ENCODE data around the gene GPC3.

Gene GPC3

GRCh38 chrX:133933316-133933715 lies 52.1 kb downstream of the GPC3 start:
- Histone ChIP-seq H3K4me3 (ENCODE audit: low read depth in 1 of 2, low read length in 1 of 2) (no peak overlapping the region), H3K36me3 (no peaks in the 10 kb centered on the region), H3K4me1 (ENCODE audit: control insufficient read depth in 1 of 2, insufficient read depth in 1 of 2, low read depth in 1 of 2, low read length in 1 of 2) (no peaks in the 10 kb centered on the region), H3K9me3 (no peaks in the 10 kb centered on the region), H3K27me3 (no peaks in the 10 kb centered on the region), H3K27ac (no peak overlapping the region)
- no peak for TF ChIP-seq CTCF (IDR thresholded peaks at IDR 0.05)

DNA sequence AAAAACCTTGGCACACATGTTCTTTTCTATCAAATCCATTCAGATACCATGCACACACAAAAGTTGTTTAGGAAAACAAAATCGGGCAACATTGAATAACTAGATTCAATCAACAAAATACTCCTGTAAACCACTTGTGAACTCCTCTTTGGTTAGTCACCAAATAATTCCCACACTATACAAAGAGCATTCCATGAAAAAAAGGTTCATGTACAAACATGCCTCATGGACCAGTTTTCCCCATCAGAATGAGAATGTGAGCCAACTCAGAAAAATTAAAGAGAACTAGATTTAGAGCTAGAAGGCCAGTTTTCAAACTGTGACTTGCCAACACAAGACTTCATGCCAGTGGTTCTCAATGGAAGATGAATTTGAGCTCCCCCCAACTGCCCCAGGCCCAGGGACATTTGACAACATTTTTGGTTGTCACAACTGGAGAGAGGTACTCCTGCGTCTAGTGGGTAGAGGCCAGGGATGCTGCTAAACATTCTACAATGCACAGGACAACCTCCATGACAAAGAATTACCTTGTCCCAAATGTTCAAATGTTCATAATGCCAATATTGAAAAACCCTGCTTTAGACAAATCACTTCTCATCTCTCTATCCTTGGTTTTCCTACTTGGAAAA lies 55.4 kb downstream of the GPC3 start:
- no peaks in the 10 kb centered on the region for H3K36me3 ChIP-seq
- no peak overlapping the region for H3K27ac ChIP-seq
- no peaks in the 10 kb centered on the region for H3K9me3 ChIP-seq
- no peak overlapping the region for H3K4me3 ChIP-seq (ENCODE audit: low read depth in 1 of 2, low read length in 1 of 2)
- no peaks in the 10 kb centered on the region for H3K4me1 ChIP-seq (ENCODE audit: control insufficient read depth in 1 of 2, insufficient read depth in 1 of 2, low read depth in 1 of 2, low read length in 1 of 2)
- H3K27me3 ChIP-seq = no peaks in the 10 kb centered on the region
- TF ChIP-seq CTCF (IDR thresholded peaks at IDR 0.05) = no peak

GRCh38 chrX:133928365-133928764 lies 57.0 kb downstream of the GPC3 start:
- Histone ChIP-seq H3K4me1 (ENCODE audit: control insufficient read depth in 1 of 2, insufficient read depth in 1 of 2, low read depth in 1 of 2, low read length in 1 of 2) (no peaks in the 10 kb centered on the region), H3K36me3 (no peaks in the 10 kb centered on the region), H3K27ac (no peak overlapping the region), H3K27me3 (no peaks in the 10 kb centered on the region), H3K9me3 (no peaks in the 10 kb centered on the region), H3K4me3 (ENCODE audit: low read depth in 1 of 2, low read length in 1 of 2) (no peak overlapping the region)
- TF ChIP-seq CTCF (IDR thresholded peaks at IDR 0.05) = no peak

- Histone ChIP-seq H3K27me3 (no peaks in the 10 kb centered on the region), H3K4me3 (ENCODE audit: low read depth in 1 of 2, low read length in 1 of 2) (no peak overlapping the region), H3K27ac (no peak overlapping the region), H3K4me1 (ENCODE audit: control insufficient read depth in 1 of 2, insufficient read depth in 1 of 2, low read depth in 1 of 2, low read length in 1 of 2) (no peaks in the 10 kb centered on the region), H3K9me3 (no peaks in the 10 kb centered on the region), H3K36me3 (no peaks in the 10 kb centered on the region)
- TF ChIP-seq CTCF (IDR thresholded peaks at IDR 0.05) = no peak
These were observed 58.6 kb downstream of the GPC3 start for GRCh38 chrX:133926809-133927208.

- no peaks in the 10 kb centered on the region for H3K4me1 ChIP-seq (ENCODE audit: control insufficient read depth in 1 of 2, insufficient read depth in 1 of 2, low read depth in 1 of 2, low read length in 1 of 2)
These were observed 59.3 kb downstream of the GPC3 start for GRCh38 chrX:133926099-133926498.

More at GRCh38 chrX:133926099-133926498, 59.3 kb downstream of the GPC3 start:
- H3K27me3 ChIP-seq = no peaks in the 10 kb centered on the region
- no peak overlapping the region for H3K4me3 ChIP-seq (ENCODE audit: low read depth in 1 of 2, low read length in 1 of 2)
- no peaks in the 10 kb centered on the region for H3K9me3 ChIP-seq
- no peaks in the 10 kb centered on the region for H3K36me3 ChIP-seq
- no peak overlapping the region for H3K27ac ChIP-seq
- TF ChIP-seq CTCF (IDR thresholded peaks at IDR 0.05) = no peak
